IMR-90 (cell line): ENCODE measurements around the gene MCTP2.

ENCODE experiments used
- CEBPB ChIP-seq: IDR thresholded peaks from 2 replicates; pipeline ENCODE4 v1.6.1; 2012; ENCODE audit warnings: low read depth, low read length, improper control_type of control experiment
- CHD1 ChIP-seq: IDR thresholded peaks from 2 replicates; pipeline ENCODE4 v1.6.1; 2012; ENCODE audit warnings: low read depth, low read length, improper control_type of control experiment
- CTCF ChIP-seq: conservative IDR thresholded peaks from 2 replicates; pipeline ENCODE4 v1.5.1; 2012; ENCODE audit warnings: mild to moderate bottlenecking, low read depth, low read length, improper control_type of control experiment
- MAFK ChIP-seq: IDR thresholded peaks from 2 replicates; pipeline ENCODE4 v1.6.1; 2012; ENCODE audit warnings: low read depth, low read length, improper control_type of control experiment
- MAZ ChIP-seq: IDR thresholded peaks from 2 replicates; pipeline ENCODE4 v1.6.1; 2012; ENCODE audit warnings: low read depth, mild to moderate bottlenecking, low read length, improper control_type of control experiment, moderate library complexity, borderline replicate concordance
- MXI1 ChIP-seq: IDR thresholded peaks from 2 replicates; pipeline ENCODE4 v1.6.1; 2012; ENCODE audit warnings: low read depth, mild to moderate bottlenecking, low read length, moderate library complexity, borderline replicate concordance
- NFE2L2 ChIP-seq: fragments of 150-350 bp; IDR thresholded peaks from 2 replicates; pipeline ENCODE4 v1.6.1; 2016; ENCODE audit warnings: low read depth, mild to moderate bottlenecking, low read length
- POLR2A ChIP-seq: IDR thresholded peaks from 2 replicates; pipeline ENCODE4 v1.6.1; 2012; ENCODE audit warnings: mild to moderate bottlenecking, low read depth, low read length
- RAD21 ChIP-seq: IDR thresholded peaks from 2 replicates; pipeline ENCODE4 v1.6.1; 2012; ENCODE audit warnings: low read length, improper control_type of control experiment
- SMC3 ChIP-seq: fragments of 150-350 bp; IDR thresholded peaks from 2 replicates; pipeline ENCODE4 v1.6.1; 2016; ENCODE audit warnings: low read depth, mild to moderate bottlenecking, antibody characterized with exemption, low read length, moderate library complexity
- TF ChIP-seq, protein P1 (sequence below): fragments of 150-350 bp; IDR thresholded peaks from 2 replicates; pipeline ENCODE4 v1.6.1; 2017; ENCODE audit warnings: mild to moderate bottlenecking, antibody characterized with exemption, low read length, low read depth

DNA sequence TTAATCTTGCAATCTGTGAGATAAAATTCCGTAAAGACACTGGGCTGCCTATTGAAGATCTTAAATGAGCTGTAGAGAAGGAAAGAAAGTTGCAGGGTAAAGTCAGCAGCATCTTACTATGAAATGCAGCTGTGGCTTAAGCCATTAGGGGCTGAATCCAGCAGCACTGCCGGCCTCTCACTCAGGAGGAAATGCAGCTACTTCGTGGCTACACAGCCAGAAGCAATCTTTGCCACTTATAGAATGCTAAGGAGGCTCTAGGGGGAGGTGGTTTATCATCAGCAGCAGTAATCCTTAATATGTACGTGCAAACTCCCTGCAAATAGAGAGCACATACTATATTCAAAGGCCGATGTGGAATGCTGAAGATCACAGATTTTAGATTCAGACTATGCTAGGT is 19.1 kb upstream of the MCTP2 start:
- TF ChIP-seq CTCF (no peak), CHD1 (no peak), POLR2A (no peak), MAFK (no peak), MXI1 (no peak), MAZ (no peak), CEBPB (no peak), NFE2L2 (no peak), SMC3 (no peak), RAD21 (no peak)
- TF ChIP-seq, protein P1, sequence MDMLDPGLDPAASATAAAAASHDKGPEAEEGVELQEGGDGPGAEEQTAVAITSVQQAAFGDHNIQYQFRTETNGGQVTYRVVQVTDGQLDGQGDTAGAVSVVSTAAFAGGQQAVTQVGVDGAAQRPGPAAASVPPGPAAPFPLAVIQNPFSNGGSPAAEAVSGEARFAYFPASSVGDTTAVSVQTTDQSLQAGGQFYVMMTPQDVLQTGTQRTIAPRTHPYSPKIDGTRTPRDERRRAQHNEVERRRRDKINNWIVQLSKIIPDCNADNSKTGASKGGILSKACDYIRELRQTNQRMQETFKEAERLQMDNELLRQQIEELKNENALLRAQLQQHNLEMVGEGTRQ = no peak
